K562 (cell line): Measurements from ENCODE around the gene TGM1. TPM values are rescaled to one million over a fixed set of nuclear protein-coding genes. Genes with fewer than 3 reads are reported as not detected.

Source experiments
- AFF1 ChIP-seq, 2 experiments: fragments of 450-650 bp; IDR thresholded peaks; 2 replicates each; pipeline ENCODE4 v1.6.1; 2018; ENCODE audit warnings: mild to moderate bottlenecking in 2 of 2, low read depth in 1 of 2; ENCODE audit not compliant: partially characterized antibody in 2 of 2
- BHLHE40 ChIP-seq: IDR thresholded peaks from 2 replicates; pipeline ENCODE4 v1.6.1; 2011; ENCODE audit warnings: low read length, improper control_type of control experiment
- BRD4 ChIP-seq: fragments of 200-600 bp; sonication (generic); IDR thresholded peaks from 2 replicates; pipeline ENCODE4 v1.6.1; 2017; ENCODE audit warnings: inconsistent platforms
- CCNT2 ChIP-seq: IDR thresholded peaks from 2 replicates; pipeline ENCODE4 v1.6.1; 2011; ENCODE audit warnings: borderline replicate concordance, low read depth, mild to moderate bottlenecking, moderate library complexity, mixed read lengths, low read length; ENCODE audit not compliant: insufficient read length; ENCODE audit errors: extremely low read depth
- CXXC5 ChIP-seq: fragments of 250-450 bp; sonication (Bioruptor Pico); IDR thresholded peaks from 2 replicates; pipeline ENCODE4 v1.8.0; 2022; ENCODE audit warnings: inconsistent platforms, mild to moderate bottlenecking, moderate library complexity
- DNMT1 ChIP-seq: fragments of 450-650 bp; IDR thresholded peaks from 2 replicates; pipeline ENCODE4 v1.6.1; 2016; ENCODE audit warnings: antibody characterized with exemption, mild to moderate bottlenecking
- HINFP ChIP-seq: fragments of 450-650 bp; conservative IDR thresholded peaks from 2 replicates; pipeline ENCODE4 v1.6.1; 2016; ENCODE audit warnings: missing genetic modification characterization, low read depth, mild to moderate bottlenecking, control low read depth, missing compliant biosample characterization
- HNRNPLL ChIP-seq: fragments of 200-400 bp; formaldehyde crosslinking; IDR thresholded peaks from 2 replicates; pipeline ENCODE4 v1.6.1; 2017; ENCODE audit warnings: low read length, low read depth, mild to moderate bottlenecking; ENCODE audit not compliant: poor library complexity, severe bottlenecking
- KAT8 ChIP-seq: fragments of 450-650 bp; IDR thresholded peaks from 2 replicates; pipeline ENCODE4 v1.6.1; 2016; ENCODE audit warnings: low read depth, mild to moderate bottlenecking
- KHSRP ChIP-seq: fragments of 450-650 bp; IDR thresholded peaks from 2 replicates; pipeline ENCODE4 v1.6.1; 2017
- MTA3 ChIP-seq: fragments of 450-650 bp; formaldehyde crosslinking; IDR thresholded peaks from 2 replicates; pipeline ENCODE4 v1.6.1; 2017; ENCODE audit warnings: mild to moderate bottlenecking, borderline replicate concordance
- NCOA6 ChIP-seq: fragments of 450-650 bp; IDR thresholded peaks from 2 replicates; pipeline ENCODE4 v1.6.1; 2017; ENCODE audit warnings: mild to moderate bottlenecking
- POLR3G ChIP-seq: IDR thresholded peaks from 2 replicates; pipeline ENCODE4 v1.6.1; 2011; ENCODE audit not compliant: insufficient read length, insufficient replicate concordance; ENCODE audit errors: extremely low read depth
- PURB ChIP-seq: sonication (generic); formaldehyde crosslinking; IDR thresholded peaks from 2 replicates; pipeline ENCODE4 v1.9.0; 2021; ENCODE audit warnings: low read depth, mild to moderate bottlenecking, missing genetic modification reagents
- RFX1 ChIP-seq: fragments of 450-650 bp; IDR thresholded peaks from 2 replicates; pipeline ENCODE4 v1.6.1; 2016; ENCODE audit warnings: mild to moderate bottlenecking, moderate library complexity
- RUNX1 ChIP-seq: sonication (generic); IDR thresholded peaks from 2 replicates; pipeline ENCODE4 v1.6.1; 2016; ENCODE audit warnings: antibody characterized with exemption, low read depth
- SIRT6 ChIP-seq: IDR thresholded peaks from one replicate; pipeline ENCODE4 v1.6.1; 2012; ENCODE audit warnings: low read depth, mild to moderate bottlenecking, control low read depth, inconsistent platforms, low read length, moderate library complexity
- SMAD2 ChIP-seq: fragments of 150-350 bp; IDR thresholded peaks from 2 replicates; pipeline ENCODE4 v1.6.1; 2014; ENCODE audit warnings: low read depth, mild to moderate bottlenecking, low read length
- SRSF7 ChIP-seq: fragments of 200-400 bp; formaldehyde crosslinking; optimal IDR thresholded peaks from 2 replicates; pipeline ENCODE3; 2017; ENCODE audit warnings: mild to moderate bottlenecking, low read depth, low read length
- ZNF263 ChIP-seq: sonication (generic); formaldehyde crosslinking; IDR thresholded peaks from 2 replicates; pipeline ENCODE4 v1.8.0; 2022; ENCODE audit warnings: mild to moderate bottlenecking, missing genetic modification reagents, borderline replicate concordance
- ZNF644 ChIP-seq: fragments of 200-800 bp; sonication (Bioruptor generic); IDR thresholded peaks from 2 replicates; pipeline ENCODE4 v1.6.1; 2016; ENCODE audit warnings: low read depth, missing genetic modification characterization, missing compliant biosample characterization
- ZNF740 ChIP-seq, 3 experiments: fragments of 200-800 bp in 1 of 3; sonication (Bioruptor generic) in 1 of 3; sonication (generic) in 1 of 3; formaldehyde crosslinking in 1 of 3; IDR thresholded peaks; 2 replicates each; pipeline versions ENCODE4 v1.6.1 to v1.8.0; 2016 to 2022; ENCODE audit warnings: mild to moderate bottlenecking in 2 of 3, missing compliant biosample characterization in 2 of 3, missing genetic modification characterization in 2 of 3, missing genetic modification reagents in 1 of 3
- polyA plus RNA-seq, 8 experiments: library from polyadenylated mRNA; depleted of rRNA in 4 of 8; stranded (reverse) in 5 of 8; unstranded in 3 of 8; fragments of >200 nt; fragmentation: Nextera tagmentation in 2 of 8; fragmentation: Illumina TruSeq in 1 of 8; extraction: Ambion mirVana in 2 of 8; extraction: Trizol in 1 of 8; gene quantifications; 2 replicates each; pipeline versions ENCODE4 v1.2.1 to v1.2.3, GENCODE V29; 2011 to 2014; ENCODE audit warnings: inconsistent platforms in 1 of 8, missing spikeins in 1 of 8
- total RNA-seq, 7 experiments: library from RNA; depleted of rRNA in 6 of 7; stranded (reverse); fragments of >200 nt in 6 of 7; fragmentation: Illumina TruSeq in 2 of 7; extraction: Trizol in 2 of 7; gene quantifications; 2 replicates each; pipeline versions ENCODE4 v1.2.1 to v1.2.3, GENCODE V29; 2011 to 2021; ENCODE audit warnings: low replicate concordance in 1 of 7

The TGM1 gene
- total and polyA plus RNA-seq, 9 of the 15 experiments (the other 6 are each of a cell fraction or from before 2014, with no cell fraction given): 0.13 to 4.4 (median 0.88) TPM

GRCh38 chr14:24215495-24216344, 47.3 kb downstream of the TGM1 start, which contains the start of gene MDP1 (continued):
- peak; percentile 25; the same call in 1 of the 2 replicates for TF ChIP-seq MTA3
- TF ChIP-seq SIRT6: peak; percentile 44
- TF ChIP-seq ZNF644 (tag): no peak
- TF ChIP-seq RFX1: no peak
- no peak for TF ChIP-seq AFF1 (IDR thresholded peaks at IDR 0.05; ENCODE audit: low read depth in 1 of 2, partially characterized antibody in 2 of 2)
- TF ChIP-seq KAT8: no peak
- TF ChIP-seq RUNX1: 0 out of 2 replicates have a peak, but pooled peaks have one; percentile 17
- peak; percentile 78 for TF ChIP-seq HNRNPLL
- no peak for TF ChIP-seq SMAD2
- TF ChIP-seq KHSRP: no peak
- TF ChIP-seq BHLHE40: peak; percentile 28; the same call in 1 of the 2 replicates
- peak; percentile 12; the same call in 1 of the 2 replicates for TF ChIP-seq ZNF740 (CRISPR knock-in tag; IDR thresholded peaks at IDR 0.05)
- TF ChIP-seq ZNF740 (tag; IDR thresholded peaks at IDR 0.05): no peak
- no peak; the same call in 1 of the 2 replicates for TF ChIP-seq ZNF263 (CRISPR knock-in tag)
- TF ChIP-seq BRD4: no peak
- no peak for TF ChIP-seq POLR3G
- TF ChIP-seq HINFP (tag): no peak
- no peak for TF ChIP-seq NCOA6
- TF ChIP-seq DNMT1: no peak
- TF ChIP-seq CXXC5 (CRISPR knock-in tag): peak; percentile 59; the same call in 1 of the 2 replicates
- TF ChIP-seq PURB (CRISPR knock-in tag): no peak
- no peak for TF ChIP-seq SRSF7
- TF ChIP-seq CCNT2: peak; percentile 34
